ENCODE data around the gene CEP95. TPM values are rescaled to one million over a fixed set of nuclear protein-coding genes. Genes with fewer than 3 reads are reported as not detected.

Gene CEP95
- total and polyA plus RNA-seq, 2 donors (not counting 1 experiment from before 2014, with no cell fraction given), result 16.6 to 24.8 TPM

DNA sequence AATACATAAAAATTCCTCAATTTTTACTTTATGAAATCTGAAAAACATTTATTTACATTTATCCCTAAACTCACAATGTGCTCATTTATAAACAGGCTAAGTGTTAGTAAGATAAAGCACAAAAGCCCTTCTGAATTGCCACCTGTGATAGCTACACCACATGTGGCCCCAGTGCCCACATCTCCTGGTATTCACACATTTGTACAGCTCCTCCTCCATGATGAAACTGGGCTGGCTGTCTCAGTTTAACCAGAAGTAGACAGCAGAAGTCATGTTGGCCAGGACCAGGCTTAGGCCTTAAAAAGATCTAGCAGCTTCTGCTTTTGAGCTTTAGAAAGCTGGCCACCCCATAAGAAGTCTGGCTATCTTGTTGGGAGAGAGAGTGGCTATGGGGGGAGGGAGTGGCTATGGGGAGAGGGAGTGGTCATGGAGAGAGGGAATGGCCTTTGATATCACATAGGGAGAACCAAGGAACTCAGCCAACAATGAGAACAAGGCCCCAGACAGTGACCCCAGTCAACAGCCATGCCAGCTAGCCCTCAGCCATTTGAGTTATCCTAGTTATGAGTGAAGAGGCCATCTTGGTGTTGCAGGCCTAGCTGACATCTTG lies 47.4 kb downstream of the CEP95 start:
- H3K9me3 ChIP-seq (ENCODE audit: control insufficient read depth, insufficient read depth, low read depth, low read length), result no peaks in the 10 kb centered on the region
- H3K27ac ChIP-seq (ENCODE audit: insufficient read depth, low read length), result peak overlapping the region; percentile 10
- H2AFZ ChIP-seq (ENCODE audit: low read length), result no peak overlapping the region
- H3K4me2 ChIP-seq (ENCODE audit: extremely low read depth, insufficient read depth, low read length), result no peak overlapping the region
- H3K9ac ChIP-seq (ENCODE audit: insufficient read depth, low read length), result no peak overlapping the region
- no peaks in the 10 kb centered on the region for H3K4me1 ChIP-seq (ENCODE audit: control insufficient read depth, extremely low read depth, insufficient read depth, low read length)
- DNase-seq (ENCODE audit: low read depth in 2 of 2), result no peak
- H3K36me3 ChIP-seq (ENCODE audit: control insufficient read depth, insufficient read depth, low read length), result peaks cover 25% of the 10 kb centered on the region
- no peak overlapping the region for H3K4me3 ChIP-seq (replicated peaks in 1 of 4; ENCODE audit: control extremely low read depth in 1 of 4, insufficient read depth in 1 of 4, low read depth in 3 of 4, low read length in 4 of 4)
- TF ChIP-seq, protein P1, sequence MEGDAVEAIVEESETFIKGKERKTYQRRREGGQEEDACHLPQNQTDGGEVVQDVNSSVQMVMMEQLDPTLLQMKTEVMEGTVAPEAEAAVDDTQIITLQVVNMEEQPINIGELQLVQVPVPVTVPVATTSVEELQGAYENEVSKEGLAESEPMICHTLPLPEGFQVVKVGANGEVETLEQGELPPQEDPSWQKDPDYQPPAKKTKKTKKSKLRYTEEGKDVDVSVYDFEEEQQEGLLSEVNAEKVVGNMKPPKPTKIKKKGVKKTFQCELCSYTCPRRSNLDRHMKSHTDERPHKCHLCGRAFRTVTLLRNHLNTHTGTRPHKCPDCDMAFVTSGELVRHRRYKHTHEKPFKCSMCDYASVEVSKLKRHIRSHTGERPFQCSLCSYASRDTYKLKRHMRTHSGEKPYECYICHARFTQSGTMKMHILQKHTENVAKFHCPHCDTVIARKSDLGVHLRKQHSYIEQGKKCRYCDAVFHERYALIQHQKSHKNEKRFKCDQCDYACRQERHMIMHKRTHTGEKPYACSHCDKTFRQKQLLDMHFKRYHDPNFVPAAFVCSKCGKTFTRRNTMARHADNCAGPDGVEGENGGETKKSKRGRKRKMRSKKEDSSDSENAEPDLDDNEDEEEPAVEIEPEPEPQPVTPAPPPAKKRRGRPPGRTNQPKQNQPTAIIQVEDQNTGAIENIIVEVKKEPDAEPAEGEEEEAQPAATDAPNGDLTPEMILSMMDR (conservative IDR thresholded peaks at IDR 0.05 in 1 of 2, IDR thresholded peaks at IDR 0.05 in 1 of 2; ENCODE audit: low read depth in 1 of 2, low read length in 2 of 2), result no peak
- TF ChIP-seq EZH2 (IDR thresholded peaks at IDR 0.05; ENCODE audit: low read length, missing control alignments), result no peak
- peaks cover 23% of the 10 kb centered on the region for H3K79me2 ChIP-seq (ENCODE audit: control insufficient read depth, insufficient read depth, low read length)
- H4K20me1 ChIP-seq (ENCODE audit: control insufficient read depth, extremely low read depth, insufficient read depth, low read length), result no peaks in the 10 kb centered on the region
- H3K27me3 ChIP-seq (ENCODE audit: control insufficient read depth, insufficient read depth, low read length), result no peaks in the 10 kb centered on the region

- Histone ChIP-seq H3K27me3 (ENCODE audit: control insufficient read depth, insufficient read depth, low read length) (no peaks in the 10 kb centered on the region), H2AFZ (ENCODE audit: low read length) (no peak overlapping the region), H3K27ac (ENCODE audit: insufficient read depth, low read length) (no peak overlapping the region), H3K79me2 (ENCODE audit: control insufficient read depth, insufficient read depth, low read length) (peaks cover 26% of the 10 kb centered on the region), H3K4me2 (ENCODE audit: extremely low read depth, insufficient read depth, low read length) (no peak overlapping the region), H4K20me1 (ENCODE audit: control insufficient read depth, extremely low read depth, insufficient read depth, low read length) (no peaks in the 10 kb centered on the region), H3K9me3 (ENCODE audit: control insufficient read depth, insufficient read depth, low read depth, low read length) (no peaks in the 10 kb centered on the region), H3K36me3 (ENCODE audit: control insufficient read depth, insufficient read depth, low read length) (peaks cover 25% of the 10 kb centered on the region), H3K4me1 (ENCODE audit: control insufficient read depth, extremely low read depth, insufficient read depth, low read length) (no peaks in the 10 kb centered on the region), H3K9ac (ENCODE audit: insufficient read depth, low read length) (no peak overlapping the region), H3K4me3 (replicated peaks in 1 of 4; ENCODE audit: control extremely low read depth in 1 of 4, insufficient read depth in 1 of 4, low read depth in 3 of 4, low read length in 4 of 4) (no peak overlapping the region)
- no peak for TF ChIP-seq EZH2 (IDR thresholded peaks at IDR 0.05; ENCODE audit: low read length, missing control alignments)
- TF ChIP-seq, protein P1 (conservative IDR thresholded peaks at IDR 0.05 in 1 of 2, IDR thresholded peaks at IDR 0.05 in 1 of 2; ENCODE audit: low read depth in 1 of 2, low read length in 2 of 2), result no peak
- no peak for DNase-seq (ENCODE audit: low read depth in 2 of 2)
Measured at GRCh38 chr17:64555281-64555680, 48.5 kb downstream of the CEP95 start.

DNA sequence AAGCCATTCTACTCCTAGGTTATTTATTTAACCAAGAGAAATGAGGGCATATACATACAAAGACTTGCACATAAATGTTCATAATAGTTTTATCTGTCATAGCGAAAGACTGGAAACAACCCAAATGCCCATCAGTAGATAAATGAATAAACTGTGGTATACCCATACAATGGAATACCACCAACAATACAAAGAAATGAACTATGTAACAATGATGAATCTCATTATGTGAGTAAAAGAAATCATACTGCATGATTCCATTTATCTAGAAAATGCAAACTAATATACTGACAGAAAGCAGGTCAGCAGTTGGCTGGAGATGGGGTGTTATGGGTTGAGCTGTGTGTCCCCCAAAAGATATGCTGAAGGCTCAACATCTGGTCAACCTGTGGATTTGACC lies 57.3 kb downstream of the CEP95 start:
- H3K27me3 ChIP-seq (ENCODE audit: control insufficient read depth, insufficient read depth, low read length), result no peaks in the 10 kb centered on the region
- no peaks in the 10 kb centered on the region for H4K20me1 ChIP-seq (ENCODE audit: control insufficient read depth, extremely low read depth, insufficient read depth, low read length)
- H3K9ac ChIP-seq (ENCODE audit: insufficient read depth, low read length), result no peak overlapping the region
- H3K36me3 ChIP-seq (ENCODE audit: control insufficient read depth, insufficient read depth, low read length), result peaks cover 8% of the 10 kb centered on the region
- no peaks in the 10 kb centered on the region for H3K4me1 ChIP-seq (ENCODE audit: control insufficient read depth, extremely low read depth, insufficient read depth, low read length)
- DNase-seq (ENCODE audit: low read depth in 2 of 2), result no peak
- no peak overlapping the region for H3K27ac ChIP-seq (ENCODE audit: insufficient read depth, low read length)
- H2AFZ ChIP-seq (ENCODE audit: low read length), result no peak overlapping the region
- no peak for TF ChIP-seq EZH2 (IDR thresholded peaks at IDR 0.05; ENCODE audit: low read length, missing control alignments)
- TF ChIP-seq, protein P1 (conservative IDR thresholded peaks at IDR 0.05 in 1 of 2, IDR thresholded peaks at IDR 0.05 in 1 of 2; ENCODE audit: low read depth in 1 of 2, low read length in 2 of 2), result no peak
- H3K9me3 ChIP-seq (ENCODE audit: control insufficient read depth, insufficient read depth, low read depth, low read length), result no peaks in the 10 kb centered on the region
- H3K79me2 ChIP-seq (ENCODE audit: control insufficient read depth, insufficient read depth, low read length), result peaks cover 29% of the 10 kb centered on the region
- H3K4me2 ChIP-seq (ENCODE audit: extremely low read depth, insufficient read depth, low read length), result no peak overlapping the region
- no peak overlapping the region for H3K4me3 ChIP-seq (replicated peaks in 1 of 4; ENCODE audit: control extremely low read depth in 1 of 4, insufficient read depth in 1 of 4, low read depth in 3 of 4, low read length in 4 of 4)
